Endothelial cell of umbilical vein (primary cell): ENCODE measurements around the gene SLC9A9. TPM values are rescaled to one million over a fixed set of nuclear protein-coding genes. Genes with fewer than 3 reads are reported as not detected.

Experiments
- BruUV-seq: library from RNA; stranded (reverse); fragments of 400-500 nt; replicated peaks from 2 replicates; lab custom pipeline; 2021; lab: Mats Ljungman, UMichigan
- CTCF ChIA-PET: fragments of 300-600, 350-600 bp; sonication (Branson Sonifier 250); formaldehyde crosslinking; loops from one replicate; lab custom pipeline; 2021; ENCODE audit warnings: antibody characterized with exemption, inconsistent platforms; lab: Charles Lee
- POLR2A ChIA-PET: fragments of 300-600, 350-600 bp; sonication (Branson Sonifier 250); formaldehyde crosslinking; loops from one replicate; lab custom pipeline; 2021; ENCODE audit warnings: antibody characterized with exemption, inconsistent platforms; lab: Charles Lee
- DNase-seq: peaks from one replicate; pipeline ENCODE4 v3.0.0-alpha.2; 2011; ENCODE audit warnings: low read depth, low spot score
- FAIRE-seq: peaks from 2 replicates; lab custom pipeline; 2011; peaks lifted over from hg19 to GRCh38; lab: Jason Lieb, UNC
- H2AFZ ChIP-seq: 2 replicates; pipeline ENCODE4 v1.6.0; 2012; ENCODE audit warnings: low read depth, low read length, control low read depth, inconsistent platforms
- H3K27ac ChIP-seq: 2 replicates; pipeline ENCODE4 v1.5.1; 2011; ENCODE audit warnings: low read depth, mild to moderate bottlenecking, control low read depth, low read length, moderate library complexity; ENCODE audit not compliant: insufficient read depth
- H3K27me3 ChIP-seq, 2 experiments: 2 replicates each; pipeline versions ENCODE4 v1.6.0 to v1.6.1; 2011; ENCODE audit warnings: low read length in 2 of 2, mixed read lengths in 1 of 2; ENCODE audit not compliant: control insufficient read depth in 2 of 2, insufficient read depth in 2 of 2
- H3K36me3 ChIP-seq, 2 experiments: 2 replicates in 1 of 2; 3 replicates in 1 of 2; pipeline ENCODE4 v1.5.1; 2011; ENCODE audit warnings: low read length in 2 of 2, mild to moderate bottlenecking in 1 of 2, moderate library complexity in 1 of 2; ENCODE audit not compliant: control insufficient read depth in 2 of 2, insufficient read depth in 2 of 2; ENCODE audit errors: extremely low read depth in 1 of 2
- H3K4me1 ChIP-seq: 3 replicates; pipeline ENCODE4 v1.5.1; 2011; ENCODE audit warnings: mild to moderate bottlenecking, low read length; ENCODE audit not compliant: control insufficient read depth, insufficient read depth; ENCODE audit errors: extremely low read depth
- H3K4me2 ChIP-seq: 2 replicates; pipeline ENCODE4 v1.6.1; 2011; ENCODE audit warnings: low read length, control low read depth, mixed read lengths; ENCODE audit not compliant: insufficient read depth
- H3K4me3 ChIP-seq, 3 experiments: fragments of 200-600 bp in 1 of 3; sonication (generic), shearing (Covaris generic) in 1 of 3; replicated peaks in 1 of 3; 2 replicates each; pipeline ENCODE4 v1.5.1; 2011 to 2016; ENCODE audit warnings: control low read depth in 3 of 3, low read length in 3 of 3, mild to moderate bottlenecking in 2 of 3, inconsistent platforms in 1 of 3, low read depth in 1 of 3, moderate library complexity in 1 of 3; ENCODE audit not compliant: insufficient read depth in 1 of 3
- H3K79me2 ChIP-seq: 2 replicates; pipeline ENCODE4 v1.6.0; 2012; ENCODE audit warnings: low read length, inconsistent platforms; ENCODE audit not compliant: control insufficient read depth, insufficient read depth
- H3K9ac ChIP-seq: replicated peaks from 2 replicates; pipeline ENCODE3; 2011; ENCODE audit warnings: low read length, control low read depth; ENCODE audit not compliant: insufficient read depth; ENCODE audit errors: extremely low read depth
- H3K9me1 ChIP-seq: replicated peaks from 3 replicates; pipeline ENCODE4 v1.6.0; 2011; ENCODE audit warnings: mild to moderate bottlenecking, low read length; ENCODE audit not compliant: control insufficient read depth, insufficient read depth; ENCODE audit errors: extremely low read depth
- H3K9me3 ChIP-seq: replicated peaks from 2 replicates; pipeline ENCODE4 v1.5.1; 2012; ENCODE audit warnings: low read length, inconsistent platforms; ENCODE audit not compliant: control insufficient read depth, insufficient read depth
- H4K20me1 ChIP-seq: replicated peaks from 2 replicates; pipeline ENCODE3; 2011; ENCODE audit warnings: mild to moderate bottlenecking, low read length; ENCODE audit not compliant: control insufficient read depth, insufficient read depth; ENCODE audit errors: extremely low read depth
- CTCF ChIP-seq, 2 donors: IDR thresholded peaks; 1 replicate in 1 of 2; 2 replicates in 1 of 2; pipeline ENCODE4 v1.5.1; 2011; ENCODE audit warnings: low read length in 2 of 2, mild to moderate bottlenecking in 2 of 2, moderate library complexity in 2 of 2, control low read depth in 1 of 2, inconsistent platforms in 1 of 2, low read depth in 1 of 2; ENCODE audit not compliant: insufficient read depth in 1 of 2; ENCODE audit errors: extremely low read depth in 1 of 2
- EZH2 ChIP-seq: IDR thresholded peaks from 2 replicates; pipeline ENCODE4 v1.6.1; 2012; ENCODE audit warnings: borderline replicate concordance, low read depth, mild to moderate bottlenecking, moderate library complexity, low read length, inconsistent platforms; ENCODE audit not compliant: severe bottlenecking
- FOS ChIP-seq: IDR thresholded peaks from 2 replicates; pipeline ENCODE4 v1.6.1; 2011; ENCODE audit warnings: mild to moderate bottlenecking, low read length, moderate library complexity, borderline replicate concordance; ENCODE audit not compliant: insufficient read depth
- GATA2 ChIP-seq: IDR thresholded peaks from 2 replicates; pipeline ENCODE4 v1.7.0; 2011; ENCODE audit warnings: low read depth, mild to moderate bottlenecking, moderate library complexity, mixed read lengths, low read length; ENCODE audit not compliant: insufficient read length, insufficient read depth
- JUN ChIP-seq: IDR thresholded peaks from 2 replicates; pipeline ENCODE4 v1.6.1; 2011; ENCODE audit warnings: borderline replicate concordance, low read depth; ENCODE audit not compliant: insufficient read length, insufficient read depth
- MYC ChIP-seq: IDR thresholded peaks from one replicate; pipeline ENCODE4 v1.6.1; 2011; ENCODE audit warnings: mild to moderate bottlenecking, low read depth, low read length
- POLR2A ChIP-seq: IDR thresholded peaks from 2 replicates; pipeline ENCODE4 v1.6.1; 2012; ENCODE audit warnings: low read depth, mild to moderate bottlenecking, control low read depth, low read length
- POLR2AphosphoS5 ChIP-seq: IDR thresholded peaks from 2 replicates; pipeline ENCODE4 v1.6.1; 2012; ENCODE audit warnings: low read depth, mild to moderate bottlenecking, control low read depth, low read length, moderate library complexity; ENCODE audit not compliant: insufficient read depth
- dilution Hi-C: fragments of 300-500 bp; cut with MboI; formaldehyde crosslinking; loops from one replicate; pipeline ENCODE4 v1.15.0; 2019; ENCODE audit warnings: low sequenced_read_pairs; ENCODE audit not compliant: extremely low pct_ligation_motif_present
- intact Hi-C: fragments of 100-400 bp; cut with micrococcal nuclease; formaldehyde crosslinking; loops from one replicate; pipeline ENCODE4 v1.10.0; 2022
- polyA plus RNA-seq, 4 experiments: library from polyadenylated mRNA; depleted of rRNA in 3 of 4; stranded (reverse) in 3 of 4; unstranded in 1 of 4; fragments of >200 nt; gene quantifications; 2 replicates each; pipeline versions ENCODE4 v1.2.1 to v1.2.3, GENCODE V29; 2011 to 2012; ENCODE audit warnings: missing spikeins in 1 of 4
- total RNA-seq: library from RNA; stranded (reverse); gene quantifications from 2 replicates; pipeline ENCODE4 v1.2.3, GENCODE V29; 2021
- TF ChIP-seq, protein P1 (sequence below): IDR thresholded peaks from 2 replicates; pipeline ENCODE4 v1.6.1; 2011; ENCODE audit not compliant: insufficient read depth, insufficient read length

Gene SLC9A9
- total and polyA plus RNA-seq, 2 donors (not counting 3 experiments of a cell fraction or from before 2014, with no cell fraction given), result 1.5 to 1.8 TPM

GRCh38 chr3:143811602-143812001 lies 36.7 kb downstream of the SLC9A9 start:
- DNase-seq (no peak), FAIRE-seq (no peak)
- no peak for TF ChIP-seq FOS
- no peak for TF ChIP-seq MYC
- no peak for TF ChIP-seq POLR2AphosphoS5
- ChIA-PET POLR2A (no interaction called here), CTCF (no interaction called here)
- Histone ChIP-seq H3K27me3 (no peaks in the 10 kb centered on the region), H3K4me3 (no peak overlapping the region), H3K36me3 (no peaks in the 10 kb centered on the region), H4K20me1 (no peaks in the 10 kb centered on the region), H2AFZ (no peak overlapping the region), H3K4me2 (no peak overlapping the region), H3K27ac (no peak overlapping the region), H3K4me1 (no peaks in the 10 kb centered on the region), H3K9ac (no peak overlapping the region), H3K79me2 (no peaks in the 10 kb centered on the region), H3K9me3 (no peaks in the 10 kb centered on the region), H3K9me1 (no peaks in the 10 kb centered on the region)
- intact Hi-C loops (no loop called here), dilution Hi-C loops (no loop called here)
- no TSS peak for BruUV-seq

GRCh38 chr3:143810953-143811265 lies 37.4 kb downstream of the SLC9A9 start:
- Histone ChIP-seq H2AFZ (no peak overlapping the region), H3K9me1 (no peaks in the 10 kb centered on the region), H3K9me3 (no peaks in the 10 kb centered on the region), H3K27ac (no peak overlapping the region), H3K27me3 (no peaks in the 10 kb centered on the region), H3K4me1 (no peaks in the 10 kb centered on the region), H3K9ac (no peak overlapping the region), H3K79me2 (no peaks in the 10 kb centered on the region), H3K4me3 (no peak overlapping the region), H3K4me2 (no peak overlapping the region), H4K20me1 (no peaks in the 10 kb centered on the region), H3K36me3 (no peaks in the 10 kb centered on the region)
- ChIA-PET POLR2A (no interaction called here), CTCF (no interaction called here)
- BruUV-seq, result no TSS peak
- DNase-seq, result no peak
- dilution Hi-C loops (no loop called here), intact Hi-C loops (no loop called here)
- TF ChIP-seq EZH2 (no peak), GATA2 (no peak), JUN (no peak), POLR2AphosphoS5 (no peak), POLR2A (no peak), FOS (no peak), MYC (no peak), CTCF (IDR thresholded peaks at IDR 0.05; ENCODE audit: extremely low read depth in 1 of 2, insufficient read depth in 1 of 2, low read depth in 1 of 2, low read length in 2 of 2) (no peak)
- TF ChIP-seq, protein P1, sequence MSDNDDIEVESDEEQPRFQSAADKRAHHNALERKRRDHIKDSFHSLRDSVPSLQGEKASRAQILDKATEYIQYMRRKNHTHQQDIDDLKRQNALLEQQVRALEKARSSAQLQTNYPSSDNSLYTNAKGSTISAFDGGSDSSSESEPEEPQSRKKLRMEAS, result no peak
- FAIRE-seq, result no peak
